ENCODE results near the gene ZNF574.

DNA sequence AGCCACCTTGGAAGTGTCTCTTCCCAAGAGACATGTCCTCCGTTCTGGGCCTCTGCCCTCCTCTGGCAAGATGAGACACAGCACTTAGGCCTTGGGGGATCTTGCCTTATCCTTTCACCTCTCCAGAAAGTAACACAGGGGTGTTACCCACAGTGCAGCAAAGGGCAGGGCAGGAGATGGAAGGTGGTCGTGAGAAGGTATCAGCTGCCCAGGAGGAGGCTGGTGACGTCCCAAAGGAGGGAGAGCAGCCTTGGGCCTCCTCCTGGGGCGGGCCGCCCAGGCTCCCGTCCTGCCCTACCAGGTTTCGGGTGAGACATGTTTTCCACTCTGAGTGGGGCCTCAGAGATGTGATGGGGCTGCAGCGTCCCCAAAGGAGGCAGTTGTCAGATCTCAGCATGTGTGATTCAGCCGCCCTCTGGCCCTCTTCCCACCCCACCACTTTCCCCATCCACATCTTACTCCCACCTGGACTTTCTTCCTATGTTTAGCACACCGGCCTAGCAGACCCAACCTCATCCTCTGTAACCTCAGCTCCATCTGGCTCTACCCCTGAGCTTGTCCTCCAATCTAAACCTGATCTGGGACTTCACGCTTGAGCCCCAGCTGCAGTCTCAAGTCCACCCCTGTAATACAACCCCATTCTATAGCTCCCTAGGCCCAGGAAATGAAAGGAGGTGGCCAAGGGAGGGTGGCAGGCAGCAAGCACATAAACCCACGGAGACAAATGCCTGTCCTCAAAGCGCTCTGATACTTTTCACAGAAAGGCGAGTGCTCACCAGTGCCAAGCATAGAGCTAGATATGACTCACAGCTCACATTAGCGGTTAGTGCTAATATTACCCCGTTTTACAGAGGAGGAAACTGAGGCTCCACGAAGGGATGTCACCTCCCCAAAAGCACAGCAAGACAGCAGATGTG is 47.0 kb downstream of the ZNF574 start:
- no peak for TF ChIP-seq JUND (IDR thresholded peaks at IDR 0.05)
- no peak for TF ChIP-seq EZH2 (IDR thresholded peaks at IDR 0.05)
- TF ChIP-seq, protein P1, sequence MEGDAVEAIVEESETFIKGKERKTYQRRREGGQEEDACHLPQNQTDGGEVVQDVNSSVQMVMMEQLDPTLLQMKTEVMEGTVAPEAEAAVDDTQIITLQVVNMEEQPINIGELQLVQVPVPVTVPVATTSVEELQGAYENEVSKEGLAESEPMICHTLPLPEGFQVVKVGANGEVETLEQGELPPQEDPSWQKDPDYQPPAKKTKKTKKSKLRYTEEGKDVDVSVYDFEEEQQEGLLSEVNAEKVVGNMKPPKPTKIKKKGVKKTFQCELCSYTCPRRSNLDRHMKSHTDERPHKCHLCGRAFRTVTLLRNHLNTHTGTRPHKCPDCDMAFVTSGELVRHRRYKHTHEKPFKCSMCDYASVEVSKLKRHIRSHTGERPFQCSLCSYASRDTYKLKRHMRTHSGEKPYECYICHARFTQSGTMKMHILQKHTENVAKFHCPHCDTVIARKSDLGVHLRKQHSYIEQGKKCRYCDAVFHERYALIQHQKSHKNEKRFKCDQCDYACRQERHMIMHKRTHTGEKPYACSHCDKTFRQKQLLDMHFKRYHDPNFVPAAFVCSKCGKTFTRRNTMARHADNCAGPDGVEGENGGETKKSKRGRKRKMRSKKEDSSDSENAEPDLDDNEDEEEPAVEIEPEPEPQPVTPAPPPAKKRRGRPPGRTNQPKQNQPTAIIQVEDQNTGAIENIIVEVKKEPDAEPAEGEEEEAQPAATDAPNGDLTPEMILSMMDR (IDR thresholded peaks at IDR 0.05 in 2 of 3, conservative IDR thresholded peaks at IDR 0.05 in 1 of 3; ENCODE audit: borderline replicate concordance in 1 of 3, insufficient read depth in 1 of 3, low read depth in 2 of 3, low read length in 2 of 3): no peak
- TF ChIP-seq EZH2phosphoT487 (IDR thresholded peaks at IDR 0.05; ENCODE audit: borderline replicate concordance): no peak
- TF ChIP-seq, protein P2, sequence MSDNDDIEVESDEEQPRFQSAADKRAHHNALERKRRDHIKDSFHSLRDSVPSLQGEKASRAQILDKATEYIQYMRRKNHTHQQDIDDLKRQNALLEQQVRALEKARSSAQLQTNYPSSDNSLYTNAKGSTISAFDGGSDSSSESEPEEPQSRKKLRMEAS (IDR thresholded peaks at IDR 0.05): no peak
- TF ChIP-seq SP1 (IDR thresholded peaks at IDR 0.05; ENCODE audit: low read depth): no peak
- no peak for TF ChIP-seq POLR2AphosphoS5 (IDR thresholded peaks at IDR 0.05; ENCODE audit: low read depth, low read length)
- TF ChIP-seq ZFX (IDR thresholded peaks at IDR 0.05): no peak
- no peak for TF ChIP-seq POLR2A (IDR thresholded peaks at IDR 0.05; ENCODE audit: borderline replicate concordance, extremely low read depth, insufficient read depth, insufficient read length)
- TF ChIP-seq, protein P3, sequence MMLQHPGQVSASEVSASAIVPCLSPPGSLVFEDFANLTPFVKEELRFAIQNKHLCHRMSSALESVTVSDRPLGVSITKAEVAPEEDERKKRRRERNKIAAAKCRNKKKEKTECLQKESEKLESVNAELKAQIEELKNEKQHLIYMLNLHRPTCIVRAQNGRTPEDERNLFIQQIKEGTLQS (IDR thresholded peaks at IDR 0.05): no peak

Measured in HCT116 (cell line).